ENCODE data around the gene RHCG. TPM values are rescaled to one million over a fixed set of nuclear protein-coding genes. Genes with fewer than 3 reads are reported as not detected.
A peak's percentile ranks its signal among the peaks of the same experiment; 100 is the strongest.

The RHCG gene
- 1 to 10 TPM in 1 of 2 donors, under 1 TPM in 1; 0.62 to 1.4 TPM for total RNA-seq
- polyA plus RNA-seq (ENCODE audit: insufficient read depth, low read depth, low replicate concordance): 2.0 TPM
- long read RNA-seq, donor 1: 0 reads
- long read RNA-seq, donor 2: 0 reads

DNA sequence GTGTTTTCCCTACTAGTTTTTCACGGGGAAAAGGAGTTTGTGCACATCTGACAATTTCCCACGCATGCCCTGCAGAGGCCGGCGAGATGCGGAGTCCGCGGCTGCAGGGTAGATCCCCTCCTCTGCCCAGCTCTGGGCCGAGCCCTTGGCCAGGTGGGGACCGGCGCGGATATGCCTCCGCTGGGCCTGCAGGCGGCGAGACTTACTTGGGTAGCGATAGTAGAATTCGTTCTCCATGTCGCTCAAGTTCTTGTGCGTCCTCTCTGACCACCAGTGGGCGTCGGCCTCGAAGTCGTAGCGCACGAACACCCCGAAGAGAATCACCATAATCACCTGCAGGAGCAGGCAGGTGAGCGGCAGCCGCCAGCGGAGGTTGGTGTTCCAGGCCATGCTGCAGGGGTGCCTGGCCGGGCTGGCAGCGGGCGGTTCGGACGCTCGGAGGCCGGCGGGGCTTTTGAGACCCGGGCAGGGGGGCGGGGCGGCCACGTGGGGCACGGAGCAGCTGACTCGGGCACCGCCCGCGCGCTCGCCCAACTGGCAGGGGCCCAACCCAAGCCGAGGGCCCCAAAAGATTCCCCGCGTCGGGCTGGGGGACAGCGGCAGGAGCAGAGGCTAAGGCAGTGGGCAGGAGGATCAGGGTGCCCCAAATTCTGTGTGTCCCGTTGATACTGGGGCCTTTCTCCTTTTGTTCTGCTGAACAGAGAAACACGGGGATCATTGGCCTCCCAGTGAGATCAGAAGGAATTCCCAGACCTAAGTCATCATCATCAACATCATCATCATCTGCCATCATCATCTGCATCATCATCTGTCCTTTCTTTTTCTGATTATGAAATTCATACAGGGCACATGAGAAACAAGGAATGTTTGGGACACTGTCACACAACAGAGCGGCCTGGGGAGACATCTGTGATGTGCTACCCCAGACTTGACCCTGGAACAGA is at the start of gene RHCG:
Gene RHCG (minus strand): TSS at position 429 of the 944 bp plus-strand sequence. CDS start 39 bp downstream, at position 390.
- peak; percentile 56 for DNase-seq
- Histone ChIP-seq H3K4me1 (no peaks in the 10 kb centered on the region), H3K27me3 (no peaks in the 10 kb centered on the region), H3K36me3 (ENCODE audit: low read depth, missing control alignments) (no peaks in the 10 kb centered on the region), H3K4me3 (peak within 1 kb of the TSS; percentile 24 to 30), H3K27ac (no peak within 1 kb of the TSS), H3K9me3 (no peaks in the 10 kb centered on the region)
- intact Hi-C loops (cut with DNase I; ENCODE audit: low total_unique reads): no loop called here
- TF ChIP-seq, protein P1, sequence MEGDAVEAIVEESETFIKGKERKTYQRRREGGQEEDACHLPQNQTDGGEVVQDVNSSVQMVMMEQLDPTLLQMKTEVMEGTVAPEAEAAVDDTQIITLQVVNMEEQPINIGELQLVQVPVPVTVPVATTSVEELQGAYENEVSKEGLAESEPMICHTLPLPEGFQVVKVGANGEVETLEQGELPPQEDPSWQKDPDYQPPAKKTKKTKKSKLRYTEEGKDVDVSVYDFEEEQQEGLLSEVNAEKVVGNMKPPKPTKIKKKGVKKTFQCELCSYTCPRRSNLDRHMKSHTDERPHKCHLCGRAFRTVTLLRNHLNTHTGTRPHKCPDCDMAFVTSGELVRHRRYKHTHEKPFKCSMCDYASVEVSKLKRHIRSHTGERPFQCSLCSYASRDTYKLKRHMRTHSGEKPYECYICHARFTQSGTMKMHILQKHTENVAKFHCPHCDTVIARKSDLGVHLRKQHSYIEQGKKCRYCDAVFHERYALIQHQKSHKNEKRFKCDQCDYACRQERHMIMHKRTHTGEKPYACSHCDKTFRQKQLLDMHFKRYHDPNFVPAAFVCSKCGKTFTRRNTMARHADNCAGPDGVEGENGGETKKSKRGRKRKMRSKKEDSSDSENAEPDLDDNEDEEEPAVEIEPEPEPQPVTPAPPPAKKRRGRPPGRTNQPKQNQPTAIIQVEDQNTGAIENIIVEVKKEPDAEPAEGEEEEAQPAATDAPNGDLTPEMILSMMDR (IDR thresholded peaks at IDR 0.05): peak in 1 of 3 experiments; percentile 29
- TF ChIP-seq POLR2A (IDR thresholded peaks at IDR 0.05): no peak
- 3% methylated on average over 24 to 47 of the region's 55 CpGs for WGBS, 2 donors

DNA sequence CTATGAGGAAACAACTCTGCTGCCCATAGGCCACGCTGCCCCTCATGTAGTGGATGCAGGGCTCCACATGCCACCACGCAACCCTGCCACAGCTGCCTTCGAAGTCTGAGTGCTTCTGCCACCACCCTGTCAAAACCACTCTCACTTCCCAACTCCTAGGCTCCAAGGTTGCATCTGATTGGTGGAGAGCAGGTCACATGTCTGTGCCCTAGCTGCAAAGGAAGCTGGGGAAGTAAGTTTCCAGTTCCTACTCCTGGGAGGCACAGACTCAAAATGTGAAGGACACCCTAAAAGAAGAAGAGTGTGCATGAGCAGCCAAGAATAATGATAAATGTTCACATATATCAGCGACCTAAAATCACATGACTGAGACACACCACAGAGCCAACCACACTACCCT is 47.0 kb upstream of the RHCG start:
- Histone ChIP-seq H3K9me3 (no peaks in the 10 kb centered on the region), H3K36me3 (ENCODE audit: low read depth, missing control alignments) (no peaks in the 10 kb centered on the region), H3K4me3 (no peak overlapping the region), H3K27ac (no peak overlapping the region), H3K27me3 (no peaks in the 10 kb centered on the region), H3K4me1 (no peaks in the 10 kb centered on the region)
- 90% methylated on average over 4 of the region's 4 CpGs for WGBS, 2 donors
- no peak for TF ChIP-seq POLR2A (IDR thresholded peaks at IDR 0.05)
- TF ChIP-seq, protein P1 (IDR thresholded peaks at IDR 0.05): no peak
- DNase-seq: no peak
- intact Hi-C loops (cut with DNase I; ENCODE audit: low total_unique reads): no loop called here

DNA sequence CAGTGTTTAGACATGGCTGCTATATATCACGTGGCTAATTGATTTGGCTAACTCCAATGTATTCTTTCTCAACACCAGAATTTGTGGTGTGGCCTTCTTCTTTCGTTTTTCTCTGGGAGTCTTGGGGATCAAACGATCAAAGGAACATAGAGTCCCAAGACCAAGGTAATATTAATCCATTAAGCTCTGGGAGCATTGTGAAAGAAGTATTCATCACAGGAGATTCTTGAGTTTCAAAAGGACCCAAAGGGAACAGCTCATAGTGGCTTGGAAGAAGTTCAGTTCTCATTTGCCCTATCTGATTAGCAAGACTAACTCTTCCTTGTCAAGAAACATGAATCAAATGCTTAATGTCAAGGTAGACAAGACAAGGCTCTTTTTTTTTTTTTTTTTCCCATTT is 46.0 kb upstream of the RHCG start:
- Histone ChIP-seq H3K4me1 (no peaks in the 10 kb centered on the region), H3K9me3 (no peaks in the 10 kb centered on the region), H3K36me3 (ENCODE audit: low read depth, missing control alignments) (no peaks in the 10 kb centered on the region), H3K27ac (no peak overlapping the region), H3K4me3 (no peak overlapping the region), H3K27me3 (no peaks in the 10 kb centered on the region)
- 74 to 83% methylated on average over 3 of the region's 3 CpGs for WGBS, 2 donors
- intact Hi-C loops (cut with DNase I; ENCODE audit: low total_unique reads): no loop called here
- DNase-seq: no peak
- TF ChIP-seq, protein P1 (IDR thresholded peaks at IDR 0.05): no peak
- no peak for TF ChIP-seq POLR2A (IDR thresholded peaks at IDR 0.05)

DNA sequence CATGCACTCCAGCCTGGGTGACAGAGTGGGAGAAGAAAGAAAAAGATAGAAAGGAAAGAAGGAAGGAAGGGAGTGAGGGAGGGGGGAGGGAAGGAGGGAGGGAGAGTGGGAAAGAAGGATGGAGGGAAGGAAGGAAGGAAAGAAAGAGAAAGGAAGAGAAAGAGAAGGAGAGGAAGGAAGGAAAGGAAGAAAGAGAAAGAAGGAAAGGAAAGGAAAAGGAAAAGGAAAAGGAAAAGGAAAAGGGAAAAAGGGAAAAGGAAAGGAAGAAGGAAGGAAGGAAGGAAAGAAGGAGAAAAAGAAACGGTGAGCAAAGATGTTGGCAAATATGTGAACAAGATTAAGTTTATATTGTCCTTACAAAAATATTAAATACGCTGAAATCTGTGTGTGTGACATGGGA is 42.6 kb upstream of the RHCG start:
- TF ChIP-seq POLR2A (IDR thresholded peaks at IDR 0.05): no peak
- TF ChIP-seq, protein P1 (IDR thresholded peaks at IDR 0.05): no peak
- 85 to 87% methylated on average over 2 of the region's 2 CpGs for WGBS, 2 donors

More for the DNA sequence above, 42.6 kb upstream of the RHCG start:
- Histone ChIP-seq H3K27me3 (no peaks in the 10 kb centered on the region), H3K9me3 (no peaks in the 10 kb centered on the region), H3K4me1 (no peaks in the 10 kb centered on the region), H3K27ac (no peak overlapping the region), H3K36me3 (ENCODE audit: low read depth, missing control alignments) (no peaks in the 10 kb centered on the region), H3K4me3 (no peak overlapping the region)
- intact Hi-C loops (cut with DNase I; ENCODE audit: low total_unique reads): no loop called here
- DNase-seq: no peak
